Suppressor macrophage treated with lipopolysaccharide for 4 hours (primary cell): ENCODE measurements around the gene USH1C.

Source experiments
- DNase-seq: peaks from one replicate; pipeline ENCODE4 v3.0.0-alpha.2; 2020

The USH1C gene

DNA sequence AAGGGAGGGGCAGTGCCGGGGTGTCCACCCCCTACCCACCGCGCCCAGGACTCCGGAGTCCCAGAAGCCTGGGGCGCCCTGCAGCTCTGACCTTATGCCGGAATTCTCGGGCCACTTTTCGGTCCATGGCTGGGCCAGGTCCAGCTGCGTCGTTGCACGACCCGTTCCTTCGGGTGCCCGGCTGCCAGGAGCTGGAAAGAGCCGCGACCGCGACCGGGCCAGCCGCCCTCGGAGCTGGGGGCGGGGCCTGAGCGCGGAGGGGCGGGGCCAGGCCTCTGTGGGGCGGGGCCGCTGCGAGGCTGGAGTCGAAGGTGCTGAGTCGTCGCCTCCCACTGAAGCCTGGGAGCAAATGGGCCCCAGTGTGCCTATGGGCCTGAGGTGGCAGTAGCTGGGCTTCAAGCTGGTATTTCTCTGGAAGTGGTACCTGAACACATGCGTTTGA is at the start of gene USH1C:
Gene USH1C, minus strand, starts transcription at position 236 of the 442 bp plus-strand sequence. Its CDS starts 109 bp downstream, at position 127.
- DNase-seq = peak; percentile 28

DNA sequence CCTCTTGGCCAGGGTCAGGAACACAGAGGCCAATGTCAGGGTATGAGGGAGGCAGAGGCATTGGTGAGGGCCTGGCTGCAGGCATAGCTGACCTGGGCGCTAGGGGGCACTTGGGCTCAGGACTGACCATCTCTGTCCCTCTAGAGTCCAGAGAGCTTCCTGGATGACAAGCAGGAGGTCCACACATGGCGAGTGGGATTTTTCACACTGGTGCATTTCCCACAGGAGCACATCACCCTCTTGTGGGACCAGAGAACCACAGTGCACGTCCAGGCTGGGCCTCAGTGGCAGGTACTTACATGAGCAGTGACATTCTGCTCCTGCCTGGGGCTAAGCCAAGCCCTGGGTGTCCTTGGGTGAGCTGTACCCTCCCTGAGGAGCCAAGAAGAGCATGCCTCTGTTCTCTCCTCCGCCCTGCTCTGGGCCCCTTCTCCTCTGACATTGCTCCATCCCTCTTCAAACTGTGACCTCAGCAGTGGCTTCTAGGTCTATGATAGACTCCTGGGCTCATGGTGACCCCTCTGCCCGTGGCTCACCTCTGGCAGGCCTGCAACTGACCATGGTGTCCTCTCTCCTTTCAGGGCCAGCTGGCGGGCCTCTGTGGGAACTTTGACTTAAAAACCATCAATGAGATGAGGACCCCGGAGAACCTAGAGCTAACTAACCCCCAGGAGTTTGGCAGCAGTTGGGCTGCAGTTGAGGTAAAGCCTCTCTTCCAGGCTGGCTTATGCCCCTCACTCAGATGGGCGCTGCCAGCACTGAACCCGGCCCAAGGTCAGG is 49.4 kb upstream of the USH1C start:
- no peak for DNase-seq

DNA sequence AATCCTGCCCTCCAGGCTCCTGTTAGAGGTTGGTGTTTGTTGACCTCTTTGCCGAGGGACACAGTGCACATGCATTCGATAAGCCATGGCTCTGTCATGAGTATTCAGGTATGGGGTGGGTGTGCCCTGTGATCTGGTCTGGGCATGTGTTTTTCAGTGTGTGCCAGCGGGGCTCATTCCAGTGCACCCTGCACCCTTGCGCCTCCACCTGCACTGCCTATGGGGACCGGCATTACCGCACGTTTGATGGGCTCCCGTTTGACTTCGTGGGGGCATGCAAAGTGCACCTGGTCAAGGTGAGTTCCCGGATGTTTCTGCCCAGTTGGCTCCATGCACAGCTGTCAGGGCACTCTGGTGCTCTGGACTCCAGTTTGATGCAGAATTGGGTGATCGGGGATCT is 47.1 kb upstream of the USH1C start:
- no peak for DNase-seq

DNA sequence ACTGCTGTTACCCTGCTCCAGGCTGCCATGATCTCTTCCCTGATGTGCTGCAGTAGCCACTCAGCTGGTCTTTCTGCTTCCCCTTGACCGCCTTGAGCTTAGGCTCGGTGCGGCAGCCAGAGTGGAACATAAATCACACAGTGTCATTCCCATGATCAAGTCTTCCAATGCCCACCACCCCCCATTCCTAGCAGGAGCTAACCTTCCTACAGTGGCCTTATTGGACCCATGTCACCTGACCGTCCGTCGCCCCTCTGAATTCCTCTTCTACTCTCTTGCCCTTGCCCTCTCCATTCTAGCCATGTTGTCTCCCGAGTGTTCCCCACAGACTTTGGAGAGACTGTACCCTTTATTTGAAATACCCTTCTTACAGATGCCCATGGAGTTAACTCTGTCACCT is 46.2 kb upstream of the USH1C start:
- no peak for DNase-seq

DNA sequence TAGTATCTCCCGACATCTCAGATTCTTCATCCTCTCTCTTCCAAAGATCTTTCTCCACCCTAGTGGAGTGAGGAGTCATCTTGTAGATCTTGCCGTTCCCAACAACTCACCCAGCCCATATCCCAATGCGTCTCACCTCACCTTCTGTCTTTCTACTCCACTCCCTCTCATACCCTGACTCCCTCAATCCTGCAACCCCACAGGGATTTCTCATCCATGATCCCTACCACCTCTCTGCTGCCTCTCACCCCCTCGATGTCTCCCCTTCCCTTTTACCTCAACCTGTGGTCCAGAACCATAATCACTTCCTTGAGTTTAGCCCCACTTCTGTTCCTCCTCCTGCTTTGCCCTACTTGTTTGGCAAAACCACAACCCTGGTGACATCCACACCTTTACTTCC is 44.5 kb upstream of the USH1C start:
- DNase-seq = no peak

DNA sequence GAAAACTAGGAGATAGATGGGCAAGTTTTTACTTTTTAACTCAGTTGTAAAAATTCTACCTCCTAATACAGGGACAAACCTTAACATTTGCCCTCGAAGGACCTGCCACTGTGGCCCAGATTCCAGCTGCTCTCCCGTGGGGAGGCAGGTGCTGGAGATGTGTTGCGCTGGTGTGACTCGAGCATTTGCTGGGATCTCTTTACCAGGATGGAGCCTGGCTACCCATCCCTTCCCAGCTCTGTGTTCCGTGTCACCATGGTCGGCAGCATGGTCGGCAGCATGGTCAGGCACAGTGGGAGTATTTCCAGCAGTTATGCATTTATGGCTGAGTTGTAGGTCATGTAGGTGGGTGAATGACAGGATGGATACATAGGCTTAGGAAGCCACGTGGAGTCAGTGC is 44.0 kb upstream of the USH1C start:
- no peak for DNase-seq

DNA sequence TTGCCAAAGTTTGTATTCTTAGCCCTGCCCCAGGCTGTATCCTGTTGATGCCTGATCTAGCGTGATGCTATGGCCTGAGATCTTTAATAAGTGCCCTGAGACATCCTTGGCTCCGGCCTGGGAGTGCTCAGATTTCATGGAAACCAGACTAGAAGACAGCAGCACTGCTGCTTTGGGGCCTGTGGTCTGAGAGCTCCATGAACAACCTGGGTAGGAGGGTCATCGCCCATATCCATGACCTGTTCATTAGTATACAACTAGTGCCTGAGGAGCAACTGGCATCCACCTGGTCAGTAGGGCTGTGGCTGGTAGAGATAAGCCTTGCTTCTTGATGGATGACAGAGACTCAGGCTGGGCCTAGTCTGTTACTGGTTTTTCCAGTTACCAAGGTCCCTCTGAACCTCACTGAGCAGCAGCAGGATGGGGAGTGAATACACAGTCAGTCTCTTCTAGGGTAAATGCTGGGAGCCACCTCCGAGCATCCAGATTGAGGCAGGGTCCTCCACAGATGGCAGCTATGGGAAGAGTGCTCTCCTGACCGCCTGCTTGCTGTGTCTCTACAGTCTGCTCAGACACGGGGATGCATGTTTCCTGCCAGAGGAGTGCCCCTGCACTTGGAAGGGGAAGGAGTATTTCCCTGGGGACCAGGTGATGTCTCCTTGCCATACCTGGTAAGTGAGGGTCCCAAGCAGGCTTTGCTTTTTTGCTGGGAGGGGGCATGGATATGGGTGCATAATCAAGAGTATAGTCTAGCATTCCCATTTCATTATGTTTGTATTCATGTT is 41.9 kb upstream of the USH1C start:
- no peak for DNase-seq

DNA sequence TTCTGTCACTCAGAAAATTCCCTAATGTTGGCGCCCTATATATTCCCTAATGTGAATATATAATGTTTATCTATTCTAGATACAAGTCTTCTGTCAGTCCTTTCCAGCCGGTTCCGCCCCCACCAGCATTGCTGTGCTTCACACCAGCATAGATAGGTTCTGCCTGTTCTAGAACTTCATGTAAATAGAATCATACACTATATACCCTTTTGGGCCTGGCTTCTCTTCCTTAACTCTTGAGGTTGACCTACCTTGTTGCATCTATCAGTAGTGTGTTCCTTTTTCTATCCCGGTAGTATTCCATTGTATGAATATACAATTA is 37.5 kb upstream of the USH1C start:
- DNase-seq = no peak

DNA sequence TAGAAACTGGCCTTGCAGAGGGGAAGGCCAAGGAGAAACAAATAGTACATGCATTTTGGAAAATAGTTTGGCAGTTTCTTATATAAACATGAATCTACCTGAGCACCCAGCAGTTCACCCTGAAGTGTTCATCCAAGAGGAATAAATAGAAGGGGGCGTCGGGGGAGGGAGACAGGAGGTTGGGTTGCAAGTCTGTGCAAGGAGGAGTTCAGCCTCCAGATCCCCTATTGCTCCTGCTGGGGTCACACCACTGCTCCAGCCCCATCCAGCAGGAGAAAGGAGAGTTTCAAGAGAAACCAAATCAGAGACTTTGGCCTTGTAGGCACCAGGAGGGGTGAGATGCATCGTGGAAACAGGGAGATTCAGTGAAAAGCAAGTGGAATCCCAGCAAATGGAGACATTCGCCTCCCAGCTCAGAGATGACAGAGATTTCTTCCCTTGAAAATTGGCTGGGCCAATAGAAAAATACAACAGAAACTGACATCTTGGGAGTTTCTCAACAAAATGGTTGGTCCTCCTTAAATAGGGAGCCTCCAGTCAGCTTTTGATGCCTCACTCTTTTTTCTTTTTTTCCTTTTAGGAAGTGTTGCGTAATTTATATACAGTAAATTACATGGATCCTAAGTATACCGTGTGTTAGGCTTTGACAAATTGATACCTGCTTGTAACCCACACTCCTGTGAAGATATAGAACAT is 37.0 kb upstream of the USH1C start:
- DNase-seq = no peak

DNA sequence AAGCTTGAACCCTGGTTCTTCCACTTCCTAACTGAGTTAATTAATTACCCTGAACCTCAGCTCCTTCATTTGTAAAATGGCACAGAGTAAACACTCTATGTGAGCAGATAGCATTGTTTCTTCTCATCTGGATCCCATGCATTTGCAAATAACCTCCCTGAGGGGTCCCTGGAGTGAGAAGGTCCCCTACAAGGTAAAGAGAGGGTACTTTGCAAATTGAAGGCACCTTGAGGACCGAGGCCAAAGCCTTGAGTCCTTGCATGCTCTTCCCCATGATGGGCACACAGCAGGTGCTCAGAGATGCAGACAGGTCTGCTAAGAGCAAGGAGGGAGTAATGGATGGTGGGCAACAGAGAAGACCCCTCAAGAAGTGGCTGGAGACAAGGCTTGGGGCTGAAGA is 36.1 kb upstream of the USH1C start:
- DNase-seq = no peak

DNA sequence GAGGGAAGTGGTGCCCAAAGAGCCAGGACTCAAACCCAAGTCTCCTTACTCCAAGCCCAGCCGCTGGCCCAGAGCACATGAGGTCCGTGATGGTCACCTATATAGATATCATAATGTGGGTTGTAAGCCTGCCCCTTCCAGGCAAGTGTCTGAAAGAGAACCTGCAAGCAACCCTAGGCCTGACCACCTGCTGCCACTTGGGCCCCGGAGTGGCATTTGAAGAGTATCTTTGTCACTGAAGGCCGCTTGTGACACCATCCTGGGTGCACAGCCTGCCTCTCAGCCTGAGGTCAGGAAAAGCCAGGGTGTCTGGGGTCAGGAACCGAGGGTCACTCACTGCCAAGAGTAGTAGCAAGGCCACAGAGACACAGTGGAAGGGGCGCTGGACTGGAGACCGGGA is 35.2 kb upstream of the USH1C start:
- DNase-seq = no peak

DNA sequence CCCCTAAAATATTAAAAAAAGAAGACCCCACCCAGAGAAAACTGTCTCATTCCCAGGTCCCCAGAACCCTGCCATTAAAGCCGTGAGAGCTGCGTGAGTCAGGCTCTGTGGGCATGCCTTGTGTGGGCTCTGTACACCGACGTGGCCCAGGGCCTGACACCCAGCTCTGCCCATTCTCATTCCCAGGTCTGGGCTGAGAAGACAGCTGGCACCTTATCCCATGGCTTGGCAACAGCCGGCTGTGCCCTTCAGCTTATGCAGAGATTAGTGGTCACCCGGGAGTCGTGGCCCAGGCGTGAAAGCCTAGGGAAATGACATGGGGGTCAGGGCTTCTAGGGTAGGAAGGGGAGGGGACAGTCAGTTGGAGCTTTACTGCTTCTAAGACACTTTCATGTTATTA is 34.7 kb upstream of the USH1C start:
- no peak for DNase-seq

DNA sequence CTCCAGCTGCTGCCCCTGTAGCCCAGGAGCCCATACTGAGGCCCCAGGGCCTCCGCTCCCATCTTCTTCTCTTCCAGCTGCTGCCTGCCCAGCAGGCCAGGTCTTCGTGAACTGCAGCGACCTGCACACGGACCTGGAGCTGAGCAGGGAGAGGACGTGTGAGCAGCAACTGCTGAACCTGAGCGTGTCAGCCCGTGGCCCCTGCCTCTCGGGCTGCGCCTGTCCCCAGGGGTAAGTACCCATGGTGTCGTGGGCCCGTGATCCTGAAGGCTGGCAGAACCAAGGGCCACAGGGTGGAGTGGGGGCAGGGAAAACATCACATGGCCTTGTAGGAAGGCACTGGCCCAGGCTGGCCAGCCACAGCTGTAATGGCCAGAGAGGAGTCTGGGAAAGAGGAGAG is 34.1 kb upstream of the USH1C start:
- DNase-seq = no peak

DNA sequence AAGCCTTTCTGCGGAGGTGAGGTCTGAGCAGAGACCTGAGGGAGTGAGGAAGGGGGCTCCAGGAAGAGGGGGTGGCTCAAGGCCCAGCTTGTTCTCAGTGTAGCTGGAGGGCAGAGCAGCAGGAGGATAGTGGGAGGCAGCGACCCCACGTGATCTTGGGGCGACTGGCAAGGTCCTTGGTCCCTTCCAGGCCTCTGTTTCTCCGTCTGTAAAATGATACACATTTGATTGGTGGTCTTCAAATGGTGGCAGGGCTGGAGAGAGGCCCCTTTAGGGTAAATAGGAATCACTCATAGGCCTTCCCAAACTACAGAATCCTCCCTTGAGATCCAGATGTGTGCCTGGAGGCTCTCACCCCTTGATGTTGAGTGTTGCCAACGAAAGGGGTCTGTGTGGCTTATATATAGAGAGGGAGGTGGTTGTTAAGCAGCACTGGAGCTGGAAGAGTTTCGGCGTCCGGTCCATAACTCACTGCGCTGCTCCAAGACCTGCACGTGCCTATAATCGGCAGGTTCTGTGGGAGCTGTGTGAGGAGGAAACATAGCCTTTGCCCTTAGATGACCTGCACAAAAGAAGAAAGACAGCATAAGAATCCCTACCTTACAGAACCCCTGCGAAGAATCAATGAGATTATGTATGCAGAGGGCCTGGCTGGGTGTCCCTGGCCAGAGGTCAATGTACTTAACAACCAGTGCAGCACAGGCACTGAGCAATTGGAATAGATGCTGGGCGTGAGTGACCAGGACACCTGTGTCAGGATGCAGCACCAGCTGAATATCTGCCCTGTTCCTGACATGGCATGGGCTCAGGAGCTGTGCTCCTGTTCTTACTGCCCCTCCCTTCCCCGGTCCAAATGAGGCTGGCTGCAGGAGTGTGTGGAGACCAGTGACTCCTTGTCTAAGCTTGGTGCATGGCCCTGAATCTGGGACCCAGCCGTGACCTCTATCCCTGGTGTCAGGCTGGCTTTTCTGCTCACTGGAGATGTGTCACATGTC is 31.5 kb upstream of the USH1C start:
- no peak for DNase-seq

DNA sequence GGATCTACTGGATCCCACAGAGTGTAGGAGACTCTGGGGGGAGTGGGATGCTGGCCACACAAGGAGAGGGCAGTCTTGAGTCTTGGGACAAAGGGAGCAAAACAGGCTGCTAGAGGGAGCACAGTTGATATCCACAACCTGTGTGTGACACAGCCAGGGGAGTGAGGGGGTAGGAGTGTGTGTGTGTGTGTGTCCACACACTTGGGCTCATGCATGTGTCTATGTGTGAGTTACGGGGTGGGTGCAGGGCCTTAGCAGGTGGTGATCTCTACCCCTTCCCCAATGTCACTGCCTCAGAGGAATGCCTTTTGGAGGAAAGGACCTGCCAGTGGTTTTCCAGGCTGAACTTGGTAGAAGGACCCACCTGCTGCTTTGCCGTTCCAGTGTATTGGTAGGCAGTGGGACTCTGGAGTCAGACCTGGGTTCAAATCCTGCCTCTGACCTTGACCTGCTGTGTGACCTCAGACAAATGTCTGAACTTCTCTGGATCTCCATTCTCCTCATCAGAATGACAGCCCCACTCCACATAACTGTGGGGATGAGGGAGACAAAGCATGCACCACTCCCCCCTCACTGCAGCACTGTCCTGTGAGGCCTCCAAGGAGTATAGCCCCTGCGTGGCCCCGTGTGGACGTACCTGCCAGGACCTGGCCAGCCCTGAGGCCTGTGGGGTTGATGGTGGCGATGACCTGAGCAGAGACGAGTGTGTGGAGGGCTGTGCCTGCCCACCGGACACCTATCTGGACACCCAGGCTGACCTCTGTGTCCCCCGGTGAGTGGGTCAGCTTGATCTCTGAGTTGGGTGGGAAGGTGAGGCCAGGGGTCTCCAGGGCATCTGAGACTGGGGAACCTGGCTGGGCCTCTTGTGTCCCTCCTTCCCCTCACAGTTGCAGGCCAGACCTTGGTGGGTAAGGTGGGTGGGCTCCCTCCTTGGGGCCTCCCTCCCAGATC is 30.2 kb upstream of the USH1C start:
- no peak for DNase-seq

DNA sequence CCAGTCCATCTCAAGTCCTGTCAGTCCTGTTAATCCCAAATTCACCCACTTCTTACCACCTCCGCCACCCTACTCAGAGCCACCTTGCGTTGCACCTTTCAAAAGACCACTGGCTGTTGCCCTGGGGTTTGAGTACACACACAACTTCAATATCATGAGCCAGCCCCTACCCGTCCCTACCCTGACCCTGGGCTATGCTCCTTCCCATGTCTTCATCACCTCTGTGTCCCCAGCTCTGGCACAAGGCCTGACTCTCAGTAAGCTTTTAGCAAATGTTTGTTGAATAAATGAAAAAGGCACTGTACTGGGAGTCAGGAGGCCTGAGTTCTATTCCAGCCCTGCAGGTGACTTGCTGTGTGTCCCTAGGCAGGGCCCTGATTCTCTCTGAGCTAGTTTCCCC is 29.3 kb upstream of the USH1C start:
- DNase-seq = no peak

DNA sequence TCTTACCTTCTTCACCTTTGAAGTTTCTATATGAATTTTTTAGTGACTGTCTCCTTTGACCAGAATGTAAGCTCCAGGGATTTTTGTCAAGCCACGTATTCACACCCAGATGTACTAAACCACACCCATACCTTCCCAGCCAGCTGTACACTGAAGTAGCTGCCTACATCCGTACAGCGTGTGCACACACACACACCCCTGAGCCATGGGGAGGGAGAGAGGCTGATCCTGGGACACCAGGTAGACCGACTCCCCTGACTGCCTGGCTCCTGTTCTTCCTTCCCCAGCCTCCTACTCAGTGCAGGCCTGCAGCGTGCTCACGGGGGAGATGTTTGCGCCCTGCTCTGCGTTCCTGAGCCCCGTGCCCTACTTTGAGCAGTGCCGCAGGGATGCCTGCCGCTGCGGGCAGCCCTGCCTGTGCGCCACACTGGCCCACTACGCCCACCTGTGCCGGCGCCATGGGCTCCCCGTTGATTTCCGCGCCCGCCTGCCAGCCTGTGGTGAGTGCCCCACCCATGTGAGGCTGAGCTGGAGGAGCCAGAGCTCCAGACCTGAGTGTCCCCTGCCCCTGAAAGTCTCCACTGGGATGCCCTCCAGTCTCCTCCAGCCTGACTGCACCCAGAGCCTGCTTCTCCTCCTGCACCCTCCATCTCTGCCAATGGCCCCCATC is 28.7 kb upstream of the USH1C start:
- no peak for DNase-seq

DNA sequence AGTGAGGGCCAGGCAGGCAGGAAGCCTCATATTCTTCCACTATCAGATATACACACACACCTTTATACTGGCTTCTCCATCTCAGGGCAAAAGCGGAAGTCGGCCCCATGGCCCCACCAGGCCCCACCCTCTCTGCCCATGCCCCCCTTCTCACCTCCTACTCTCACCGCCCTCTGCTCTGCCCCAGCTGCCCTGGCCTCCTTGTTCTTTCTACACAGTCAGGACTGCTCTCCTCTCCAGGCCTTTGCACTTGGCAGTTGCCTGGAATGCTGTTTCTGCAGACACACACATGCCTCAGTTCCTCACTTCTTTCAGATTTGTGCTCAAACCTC is 28.1 kb upstream of the USH1C start:
- no peak for DNase-seq

DNA sequence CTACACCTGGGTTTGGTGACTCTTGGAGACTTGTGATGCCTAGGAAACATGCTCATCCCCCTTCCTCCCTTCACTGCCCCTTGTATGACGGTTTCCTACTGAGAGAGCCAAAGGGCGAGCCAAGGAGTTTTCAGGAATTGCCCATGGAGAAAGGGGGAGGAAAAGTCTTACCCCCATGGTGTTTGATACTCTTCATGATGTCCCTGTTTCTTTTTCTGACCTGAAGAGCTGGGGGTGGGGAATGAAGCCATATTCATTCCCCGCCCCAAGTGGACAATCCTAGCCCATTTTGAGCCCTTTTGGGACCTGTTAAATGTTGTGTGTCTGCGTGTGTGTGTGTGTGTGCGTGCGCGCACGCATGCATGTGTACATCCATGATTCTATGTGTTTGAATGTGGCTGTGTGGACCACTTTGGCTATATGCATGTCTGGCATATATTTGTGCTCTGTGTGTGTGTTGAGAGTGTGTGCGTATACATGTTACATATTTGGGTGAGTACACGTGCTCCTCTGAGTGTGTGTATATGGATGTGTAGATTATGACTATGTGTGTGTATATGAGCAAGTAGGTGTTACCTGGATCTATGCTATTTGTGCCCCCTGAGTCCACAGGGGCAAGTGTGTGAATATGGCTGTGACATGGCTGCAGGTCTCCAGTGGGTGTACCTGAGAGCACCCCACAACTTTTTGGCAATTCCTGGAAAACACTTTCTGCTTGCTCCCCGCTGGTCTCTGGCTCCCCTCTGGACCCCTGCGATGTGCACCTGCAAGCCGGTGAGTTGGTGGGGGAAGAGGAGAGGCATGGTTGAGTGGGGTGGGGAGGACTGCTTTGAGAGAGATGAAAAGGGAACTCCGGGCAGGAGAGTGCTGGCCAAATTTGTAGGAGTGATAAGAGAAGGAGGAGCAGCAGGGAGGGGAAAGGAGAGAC is 27.5 kb upstream of the USH1C start:
- no peak for DNase-seq

DNA sequence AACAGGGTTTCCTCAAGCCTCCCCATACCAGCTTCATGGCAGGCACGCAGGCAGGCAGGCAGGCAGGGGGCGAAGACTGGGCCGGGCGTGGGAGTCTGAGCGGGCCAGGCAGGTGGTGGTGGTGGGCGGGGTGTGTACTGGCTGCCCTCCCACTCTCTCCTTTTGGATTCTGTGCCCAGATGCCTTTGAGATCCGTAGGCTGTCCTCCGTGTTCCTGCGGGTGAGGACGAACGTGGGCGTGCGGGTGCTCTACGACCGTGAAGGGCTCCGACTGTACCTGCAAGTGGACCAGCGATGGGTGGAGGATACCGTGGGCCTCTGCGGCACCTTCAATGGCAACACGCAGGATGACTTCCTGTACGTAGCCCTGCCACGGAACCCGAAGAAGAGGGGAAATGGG is 25.8 kb upstream of the USH1C start:
- no peak for DNase-seq
